IMR-90 (cell line): Measurements from ENCODE around the gene SH3RF1. TPM values are rescaled to one million over a fixed set of nuclear protein-coding genes. Genes with fewer than 3 reads are reported as not detected.

Experiments used
- ATAC-seq: fragments of 200-7000 bp; cut with Tn5 transposase; 2 replicates; pipeline ENCODE4 v1.9.1; 2020; ENCODE audit warnings: low read depth, mild to moderate bottlenecking, moderate library complexity
- BruUV-seq: library from RNA; stranded (reverse); fragments of 400-500 nt; replicated peaks from 2 replicates; lab custom pipeline; 2021; lab: Mats Ljungman, UMichigan
- CTCF ChIA-PET: fragments of 300-600 bp; formaldehyde crosslinking; extraction: SDS; loops from one replicate; lab custom pipeline; 2021; ENCODE audit warnings: antibody characterized with exemption; lab: Yijun Ruan, JAX
- POLR2A ChIA-PET: fragments of 300-600 bp; sonication (Branson Sonifier 250); formaldehyde crosslinking; loops from one replicate; lab custom pipeline; 2022; ENCODE audit warnings: antibody characterized with exemption; ENCODE audit not compliant: unreplicated experiment; lab: Charles Lee
- DNase-seq: peaks from one replicate; pipeline ENCODE4 v3.0.0; 2013
- H2AFZ ChIP-seq: replicated peaks from 2 replicates; pipeline ENCODE3; 2013; ENCODE audit warnings: low read length, mild to moderate bottlenecking; ENCODE audit not compliant: poor library complexity
- H2AK5ac ChIP-seq: 2 replicates; pipeline ENCODE4 v1.6.1; 2013; ENCODE audit warnings: low read depth, low read length, inconsistent platforms
- H2AK9ac ChIP-seq: replicated peaks from 2 replicates; pipeline ENCODE3; 2013; ENCODE audit warnings: mild to moderate bottlenecking, low read depth, low read length, moderate library complexity; ENCODE audit not compliant: poor library complexity
- H2BK120ac ChIP-seq: 2 replicates; pipeline ENCODE4 v1.6.1; 2013; ENCODE audit warnings: low read depth, low read length, inconsistent platforms
- H2BK15ac ChIP-seq: 3 replicates; pipeline ENCODE4 v1.6.1; 2013; ENCODE audit warnings: low read depth, low read length, inconsistent platforms
- H2BK20ac ChIP-seq: 2 replicates; pipeline ENCODE4 v1.6.1; 2013; ENCODE audit warnings: low read depth, mild to moderate bottlenecking, inconsistent platforms, low read length, moderate library complexity
- H2BK5ac ChIP-seq: 2 replicates; pipeline ENCODE4 v1.6.1; 2013; ENCODE audit warnings: mild to moderate bottlenecking, low read depth, low read length, inconsistent platforms; ENCODE audit not compliant: poor library complexity, severe bottlenecking
- H3K14ac ChIP-seq: replicated peaks from 2 replicates; pipeline ENCODE4 v1.6.1; 2013; ENCODE audit warnings: low read depth, low read length, inconsistent platforms
- H3K18ac ChIP-seq: 2 replicates; pipeline ENCODE4 v1.6.1; 2013; ENCODE audit warnings: low read depth, low read length, control low read depth
- H3K23ac ChIP-seq: 2 replicates; pipeline ENCODE4 v1.6.1; 2013; ENCODE audit warnings: low read depth, low read length, inconsistent platforms
- H3K27ac ChIP-seq: 2 replicates; pipeline ENCODE4 v1.5.1; 2013; ENCODE audit warnings: mild to moderate bottlenecking, control low read depth, low read length; ENCODE audit not compliant: insufficient read depth
- H3K27me3 ChIP-seq: 2 replicates; pipeline ENCODE4 v1.6.1; 2013; ENCODE audit warnings: low read length; ENCODE audit not compliant: control insufficient read depth, insufficient read depth
- H3K36me3 ChIP-seq: 2 replicates; pipeline ENCODE4 v1.6.1; 2013; ENCODE audit warnings: low read length, mixed read lengths; ENCODE audit not compliant: control insufficient read depth, insufficient read depth
- H3K4ac ChIP-seq: 2 replicates; pipeline ENCODE4 v1.6.1; 2013; ENCODE audit warnings: low read depth, low read length, inconsistent platforms
- H3K4me1 ChIP-seq: 2 replicates; pipeline ENCODE4 v1.6.1; 2013; ENCODE audit warnings: low read length, mixed read lengths; ENCODE audit not compliant: control insufficient read depth, insufficient read depth
- H3K4me2 ChIP-seq: 2 replicates; pipeline ENCODE4 v1.6.1; 2013; ENCODE audit warnings: low read depth, mild to moderate bottlenecking, control low read depth, low read length, moderate library complexity
- H3K4me3 ChIP-seq: 2 replicates; pipeline ENCODE4 v1.5.1; 2013; ENCODE audit warnings: low read depth, mild to moderate bottlenecking, control low read depth, low read length, moderate library complexity; ENCODE audit not compliant: insufficient read depth
- H3K56ac ChIP-seq: 2 replicates; pipeline ENCODE4 v1.6.1; 2013; ENCODE audit warnings: low read length, inconsistent platforms; ENCODE audit not compliant: insufficient read depth; ENCODE audit errors: extremely low read depth
- H3K79me1 ChIP-seq, 2 experiments: 2 replicates each; pipeline ENCODE4 v1.6.1; 2013; ENCODE audit warnings: low read length in 2 of 2, inconsistent platforms in 1 of 2, low read depth in 1 of 2
- H3K9ac ChIP-seq: 2 replicates; pipeline ENCODE4 v1.6.1; 2013; ENCODE audit warnings: low read depth, low read length, control low read depth
- H3K9me1 ChIP-seq: 2 replicates; pipeline ENCODE4 v1.6.1; 2013; ENCODE audit warnings: low read length, inconsistent platforms; ENCODE audit not compliant: insufficient read depth
- H3K9me3 ChIP-seq: 2 replicates; pipeline ENCODE4 v1.6.1; 2013; ENCODE audit warnings: low read length; ENCODE audit not compliant: control insufficient read depth, insufficient read depth
- H4K20me1 ChIP-seq: 2 replicates; pipeline ENCODE4 v1.6.1; 2013; ENCODE audit warnings: low read length, inconsistent platforms; ENCODE audit not compliant: insufficient read depth
- H4K5ac ChIP-seq: 2 replicates; pipeline ENCODE4 v1.6.1; 2013; ENCODE audit warnings: mild to moderate bottlenecking, low read depth, low read length, control low read depth
- H4K8ac ChIP-seq, 2 experiments: 2 replicates each; pipeline ENCODE4 v1.6.1; 2013; ENCODE audit warnings: low read depth in 2 of 2, low read length in 2 of 2, control low read depth in 1 of 2, inconsistent platforms in 1 of 2
- H4K91ac ChIP-seq: 2 replicates; pipeline ENCODE4 v1.6.1; 2013; ENCODE audit warnings: low read depth, low read length, inconsistent platforms; ENCODE audit not compliant: insufficient read depth
- BHLHE40 ChIP-seq: fragments of 150-350 bp; IDR thresholded peaks from 2 replicates; pipeline ENCODE4 v1.6.1; 2016; ENCODE audit warnings: mild to moderate bottlenecking, low read depth, low read length
- CEBPB ChIP-seq: IDR thresholded peaks from 2 replicates; pipeline ENCODE4 v1.6.1; 2012; ENCODE audit warnings: low read depth, low read length, improper control_type of control experiment
- CHD1 ChIP-seq: IDR thresholded peaks from 2 replicates; pipeline ENCODE4 v1.6.1; 2012; ENCODE audit warnings: low read depth, low read length, improper control_type of control experiment
- CTCF ChIP-seq: conservative IDR thresholded peaks from 2 replicates; pipeline ENCODE4 v1.5.1; 2012; ENCODE audit warnings: mild to moderate bottlenecking, low read depth, low read length, improper control_type of control experiment
- ELK1 ChIP-seq: fragments of 150-350 bp; IDR thresholded peaks from 2 replicates; pipeline ENCODE4 v1.6.1; 2016; ENCODE audit warnings: low read depth, mild to moderate bottlenecking, low read length, moderate library complexity, borderline replicate concordance
- FOS ChIP-seq: fragments of 150-350 bp; IDR thresholded peaks from 2 replicates; pipeline ENCODE4 v1.6.1; 2016; ENCODE audit warnings: low read depth, low read length
- MAFK ChIP-seq: IDR thresholded peaks from 2 replicates; pipeline ENCODE4 v1.6.1; 2012; ENCODE audit warnings: low read depth, low read length, improper control_type of control experiment
- MAZ ChIP-seq: IDR thresholded peaks from 2 replicates; pipeline ENCODE4 v1.6.1; 2012; ENCODE audit warnings: low read depth, mild to moderate bottlenecking, low read length, improper control_type of control experiment, moderate library complexity, borderline replicate concordance
- MXI1 ChIP-seq: IDR thresholded peaks from 2 replicates; pipeline ENCODE4 v1.6.1; 2012; ENCODE audit warnings: low read depth, mild to moderate bottlenecking, low read length, moderate library complexity, borderline replicate concordance
- NFE2L2 ChIP-seq: fragments of 150-350 bp; IDR thresholded peaks from 2 replicates; pipeline ENCODE4 v1.6.1; 2016; ENCODE audit warnings: low read depth, mild to moderate bottlenecking, low read length
- POLR2A ChIP-seq: IDR thresholded peaks from 2 replicates; pipeline ENCODE4 v1.6.1; 2012; ENCODE audit warnings: mild to moderate bottlenecking, low read depth, low read length
- RAD21 ChIP-seq: IDR thresholded peaks from 2 replicates; pipeline ENCODE4 v1.6.1; 2012; ENCODE audit warnings: low read length, improper control_type of control experiment
- RCOR1 ChIP-seq: IDR thresholded peaks from 2 replicates; pipeline ENCODE4 v1.6.1; 2012; ENCODE audit warnings: mild to moderate bottlenecking, low read length, improper control_type of control experiment; ENCODE audit not compliant: insufficient replicate concordance
- RFX5 ChIP-seq: IDR thresholded peaks from 2 replicates; pipeline ENCODE4 v1.8.0; 2012; ENCODE audit warnings: low read depth, mild to moderate bottlenecking, low read length, moderate library complexity
- SMC3 ChIP-seq: fragments of 150-350 bp; IDR thresholded peaks from 2 replicates; pipeline ENCODE4 v1.6.1; 2016; ENCODE audit warnings: low read depth, mild to moderate bottlenecking, antibody characterized with exemption, low read length, moderate library complexity
- USF2 ChIP-seq: fragments of 150-350 bp; IDR thresholded peaks from 2 replicates; pipeline ENCODE4 v1.6.1; 2017; ENCODE audit warnings: mild to moderate bottlenecking, antibody characterized with exemption, low read length, low read depth
- WGBS, 2 experiments: methylation state at CpG; one replicate each; pipeline versions ENCODE4 v1.1.5 to v1.1.7; 2013; ENCODE audit warnings: missing lambda C conversion rate in 2 of 2; ENCODE audit not compliant: insufficient read length in 1 of 2; ENCODE audit errors: extremely low coverage in 2 of 2; 5-methylcytosine and 5-hydroxymethylcytosine counted together
- dilution Hi-C: fragments of 300-500 bp; cut with HindIII; formaldehyde crosslinking; loops from one replicate; pipeline ENCODE4 v1.14.3; 2018; ENCODE audit warnings: low sequenced_read_pairs; ENCODE audit not compliant: unreplicated experiment
- in situ Hi-C: fragments of 300-500 bp; cut with MboI; formaldehyde crosslinking; loops from 3 replicates; pipeline ENCODE4 v1.14.3; 2019; ENCODE audit warnings: low sequenced_read_pairs, inconsistent platforms, mixed read lengths
- intact Hi-C: fragments of 100-400 bp; cut with micrococcal nuclease; formaldehyde crosslinking; loops from 2 replicates; pipeline ENCODE4 v1.10.0; 2022
- polyA plus RNA-seq, 3 experiments: library from polyadenylated mRNA; depleted of rRNA; stranded (reverse); fragments of >200 nt; gene quantifications; 2 replicates each; pipeline ENCODE4 v1.2.3, GENCODE V29; 2012; ENCODE audit warnings: low replicate concordance in 1 of 3
- total RNA-seq: library from RNA; depleted of rRNA; stranded (reverse); fragments of >200 nt; gene quantifications from 2 replicates; pipeline ENCODE4 v1.2.3, GENCODE V29; 2012

Gene SH3RF1
- total and polyA plus RNA-seq, 2 of the 4 experiments (the other 2 are of a cell fraction) = 22.0 to 29.8 TPM

- no peak overlapping the region for H3K9ac ChIP-seq
- no peaks in the 10 kb centered on the region for H3K9me3 ChIP-seq
- H3K4ac ChIP-seq = peak overlapping the region; percentile 33; the same call in 1 of the 2 replicates
- ATAC-seq (no peak), DNase-seq (no peak)
- intact Hi-C loops = no loop called here
- peak overlapping the region; percentile 38; the same call in 1 of the 2 replicates for H3K23ac ChIP-seq
- H3K36me3 ChIP-seq = no peaks in the 10 kb centered on the region
- H2AFZ ChIP-seq = no peak overlapping the region
- no peak overlapping the region for H3K27ac ChIP-seq
- peaks cover 10% of the 10 kb centered on the region for H3K9me1 ChIP-seq
- H3K4me3 ChIP-seq = no peak overlapping the region
- H4K5ac ChIP-seq = no peak overlapping the region
- WGBS, 2 experiments = no CpG with 5 or more reads among the region's 2 CpGs
- no peak overlapping the region for H3K14ac ChIP-seq
- no peak overlapping the region for H2AK9ac ChIP-seq
- TF ChIP-seq CEBPB (no peak), SMC3 (no peak), MXI1 (no peak), CTCF (no peak), RAD21 (no peak), POLR2A (no peak), CHD1 (no peak), MAFK (no peak), ELK1 (no peak), RFX5 (no peak), NFE2L2 (no peak), FOS (no peak), RCOR1 (no peak), MAZ (no peak), BHLHE40 (no peak), USF2 (no peak)
- H3K56ac ChIP-seq = no peak overlapping the region
- H2AK5ac ChIP-seq = no peak overlapping the region
- in situ Hi-C loops = no loop called here
- no peak overlapping the region for H3K4me2 ChIP-seq
- no TSS peak for BruUV-seq
- H2BK20ac ChIP-seq = no peak overlapping the region
- H2BK5ac ChIP-seq = no peak overlapping the region
- H3K79me1 ChIP-seq = peaks cover 14 to 65% of the 10 kb centered on the region in 2 experiments; a peak in 3 of 4 replicates
- H4K20me1 ChIP-seq = peaks cover 76% of the 10 kb centered on the region
- no peak overlapping the region for H2BK15ac ChIP-seq
- POLR2A ChIA-PET = no interaction called here
- no peak overlapping the region for H4K91ac ChIP-seq
- H3K18ac ChIP-seq = no peak overlapping the region
- dilution Hi-C loops = no loop called here
- no peaks in the 10 kb centered on the region for H3K27me3 ChIP-seq
- CTCF ChIA-PET = no interaction called here
- H4K8ac ChIP-seq = no peak overlapping the region
- H3K4me1 ChIP-seq = peaks cover 12% of the 10 kb centered on the region
- no peak overlapping the region for H2BK120ac ChIP-seq
Observed at GRCh38 chr4:169246957-169247396, 23.8 kb downstream of the SH3RF1 start.
